HG02852 (cell line): ENCODE results near the gene GATAD2A.
"Not testable (repeated sequence)": the region's sequence is repeated elsewhere in the genome, so short reads cannot be mapped to it uniquely, and the experiment has no call there.

Experiments used
- ATAC-seq: cut with Tn5 transposase; IDR thresholded peaks from one replicate; pipeline ENCODE4 v1.9.1; 2021; ENCODE audit warnings: mild to moderate bottlenecking, moderate library complexity; ENCODE audit not compliant: unreplicated experiment

The GATAD2A gene, protein sequence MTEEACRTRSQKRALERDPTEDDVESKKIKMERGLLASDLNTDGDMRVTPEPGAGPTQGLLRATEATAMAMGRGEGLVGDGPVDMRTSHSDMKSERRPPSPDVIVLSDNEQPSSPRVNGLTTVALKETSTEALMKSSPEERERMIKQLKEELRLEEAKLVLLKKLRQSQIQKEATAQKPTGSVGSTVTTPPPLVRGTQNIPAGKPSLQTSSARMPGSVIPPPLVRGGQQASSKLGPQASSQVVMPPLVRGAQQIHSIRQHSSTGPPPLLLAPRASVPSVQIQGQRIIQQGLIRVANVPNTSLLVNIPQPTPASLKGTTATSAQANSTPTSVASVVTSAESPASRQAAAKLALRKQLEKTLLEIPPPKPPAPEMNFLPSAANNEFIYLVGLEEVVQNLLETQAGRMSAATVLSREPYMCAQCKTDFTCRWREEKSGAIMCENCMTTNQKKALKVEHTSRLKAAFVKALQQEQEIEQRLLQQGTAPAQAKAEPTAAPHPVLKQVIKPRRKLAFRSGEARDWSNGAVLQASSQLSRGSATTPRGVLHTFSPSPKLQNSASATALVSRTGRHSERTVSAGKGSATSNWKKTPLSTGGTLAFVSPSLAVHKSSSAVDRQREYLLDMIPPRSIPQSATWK

DNA sequence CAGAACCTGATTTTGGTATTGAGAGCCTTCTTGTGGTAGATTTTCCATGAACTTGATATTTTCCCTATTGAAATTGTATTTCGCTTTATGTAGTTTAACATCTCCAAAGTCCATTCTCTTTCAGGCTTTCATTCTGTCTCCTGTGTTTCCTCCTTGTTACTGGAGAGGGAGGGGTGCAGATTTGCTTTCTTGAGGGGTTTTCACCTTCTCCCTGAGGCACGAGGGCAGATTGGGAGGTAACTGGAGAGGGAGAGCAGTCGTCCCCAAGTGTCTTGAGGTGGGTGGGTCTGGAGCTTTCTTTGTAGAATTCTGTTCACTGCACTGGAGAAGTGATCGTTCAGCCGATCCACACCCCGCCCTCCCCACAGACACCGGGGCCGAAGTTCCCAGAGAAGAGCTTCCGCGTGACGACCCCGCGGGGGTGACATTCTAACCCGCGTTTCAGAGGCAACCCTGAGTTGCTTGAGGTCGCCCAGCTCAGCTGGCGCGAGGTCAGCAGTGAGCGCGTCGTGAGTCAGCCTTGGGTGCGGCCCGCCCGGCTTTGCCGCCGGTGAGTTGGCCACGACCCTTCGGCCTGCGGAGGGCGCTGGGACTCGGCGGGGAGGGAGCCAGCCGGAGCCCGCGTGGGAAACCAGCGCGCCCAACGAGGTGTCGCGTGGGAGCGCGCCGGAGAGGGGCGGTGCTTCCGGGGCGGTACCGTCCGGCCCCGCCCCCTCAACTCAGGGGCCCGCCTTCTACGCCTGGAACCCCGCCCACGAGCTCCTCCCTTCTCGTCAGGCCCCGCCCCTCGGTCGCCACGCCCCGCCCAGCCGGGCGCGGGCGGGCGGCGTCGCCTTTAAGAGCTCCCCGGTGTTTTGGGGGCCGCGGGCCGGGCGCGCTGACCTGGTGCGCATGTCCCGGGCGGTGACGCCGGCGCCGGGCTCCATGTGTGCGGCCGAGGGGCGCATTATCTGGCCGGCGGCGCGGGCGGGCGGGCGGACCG, at the start of gene GATAD2A:
TSS of gene GATAD2A (plus strand) at position 797 of the 982 bp plus-strand sequence. CDS start 59,671 bp downstream, outside the sequence.
- peak; percentile 73 for ATAC-seq

DNA sequence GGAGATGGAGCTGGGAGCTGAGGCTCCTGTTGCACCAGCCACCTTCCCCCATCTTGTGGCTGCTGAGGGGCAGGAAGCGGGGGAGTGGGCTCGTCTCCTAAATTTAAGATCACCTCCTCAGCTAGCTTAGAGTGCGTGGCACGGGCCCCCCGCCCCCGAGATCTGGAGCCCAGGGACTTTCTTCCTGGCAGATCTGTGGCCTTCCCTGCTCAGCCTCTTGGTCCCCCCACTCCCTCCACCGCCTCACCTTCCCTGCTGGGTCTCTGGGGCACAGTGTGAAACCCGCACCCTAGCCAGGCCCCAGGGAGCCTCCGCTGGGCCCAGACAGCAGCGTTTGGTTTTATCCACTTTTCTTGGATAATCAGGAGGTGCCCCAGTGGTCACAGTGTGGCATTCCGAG, 49.0 kb upstream of the GATAD2A start:
- ATAC-seq, result no peak

DNA sequence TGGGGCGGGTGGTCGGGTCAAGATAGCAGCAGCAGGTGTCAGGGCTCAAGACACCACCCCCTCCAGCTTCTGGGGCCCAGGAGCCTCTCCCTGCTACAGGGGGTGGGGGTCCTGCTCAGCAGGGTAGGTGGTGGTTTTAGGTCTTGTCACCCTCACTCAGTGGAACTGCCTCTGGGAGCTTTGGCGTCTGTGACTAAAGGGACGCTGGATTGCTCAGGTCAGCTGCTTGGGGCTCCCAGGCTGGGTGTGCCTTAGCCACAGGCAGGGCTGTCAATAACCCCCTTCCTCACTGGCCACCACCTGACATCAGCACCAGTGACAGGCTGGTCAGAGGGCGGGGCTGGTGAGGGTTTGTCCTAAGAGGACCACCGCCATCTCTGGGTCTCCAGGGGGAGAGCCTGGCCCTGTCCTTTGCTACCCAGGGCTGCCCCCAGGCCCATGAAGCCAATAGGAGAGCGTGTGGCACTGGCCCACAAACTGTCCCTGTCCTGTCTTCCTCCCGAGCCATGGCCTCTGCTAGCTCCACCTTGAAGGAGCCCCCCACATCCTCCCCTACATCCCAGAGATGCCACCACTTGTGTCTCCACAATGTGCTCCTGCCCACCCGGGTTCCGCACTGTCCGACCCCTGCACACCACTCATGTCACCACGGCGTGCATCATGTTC, 48.4 kb upstream of the GATAD2A start:
- ATAC-seq, result no peak

DNA sequence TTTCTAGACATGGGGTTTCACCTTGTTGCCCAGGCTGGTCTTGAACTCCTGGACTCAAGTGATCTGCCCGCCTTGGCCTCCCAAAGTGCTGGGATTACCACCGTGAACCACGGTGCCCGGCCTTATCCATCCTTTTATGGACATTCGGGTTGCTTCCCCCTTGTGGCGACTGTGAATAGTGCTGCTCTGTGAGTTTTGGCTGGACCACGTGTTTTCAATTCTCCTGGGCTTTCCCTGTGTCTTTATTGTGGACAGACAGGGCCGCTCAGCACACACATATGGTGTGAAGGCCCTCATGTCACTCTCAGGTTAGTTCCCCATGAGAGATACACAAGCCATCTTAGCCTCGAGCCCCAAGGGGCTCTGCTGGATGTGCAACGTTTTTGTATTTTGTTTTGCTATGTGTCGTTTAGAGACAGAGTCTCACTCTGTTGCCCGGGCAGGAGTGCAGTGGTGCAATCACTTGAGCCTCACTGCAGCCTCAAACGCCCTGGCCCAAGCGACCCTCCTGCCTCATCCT, 44.3 kb upstream of the GATAD2A start:
- ATAC-seq, result peak; percentile 62

DNA sequence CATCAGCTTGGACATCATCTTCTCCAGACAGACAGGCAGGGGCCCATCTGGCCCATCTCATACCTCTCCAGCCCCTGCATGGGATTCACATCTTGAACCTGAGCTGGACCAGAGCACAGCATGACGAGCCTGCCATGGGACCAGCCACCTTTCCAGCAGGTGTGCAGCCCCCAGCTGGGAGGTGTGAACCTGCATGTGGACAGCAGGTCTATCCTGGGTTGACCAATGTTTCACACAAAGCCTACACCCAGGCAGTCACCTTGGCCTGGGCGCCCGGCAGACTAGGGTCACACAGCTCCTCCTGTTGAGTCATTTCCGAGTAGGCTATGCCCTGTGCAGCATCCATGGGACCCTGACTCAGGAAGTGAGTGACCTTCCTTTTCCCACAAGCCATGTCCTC, 43.4 kb upstream of the GATAD2A start:
- no peak for ATAC-seq

DNA sequence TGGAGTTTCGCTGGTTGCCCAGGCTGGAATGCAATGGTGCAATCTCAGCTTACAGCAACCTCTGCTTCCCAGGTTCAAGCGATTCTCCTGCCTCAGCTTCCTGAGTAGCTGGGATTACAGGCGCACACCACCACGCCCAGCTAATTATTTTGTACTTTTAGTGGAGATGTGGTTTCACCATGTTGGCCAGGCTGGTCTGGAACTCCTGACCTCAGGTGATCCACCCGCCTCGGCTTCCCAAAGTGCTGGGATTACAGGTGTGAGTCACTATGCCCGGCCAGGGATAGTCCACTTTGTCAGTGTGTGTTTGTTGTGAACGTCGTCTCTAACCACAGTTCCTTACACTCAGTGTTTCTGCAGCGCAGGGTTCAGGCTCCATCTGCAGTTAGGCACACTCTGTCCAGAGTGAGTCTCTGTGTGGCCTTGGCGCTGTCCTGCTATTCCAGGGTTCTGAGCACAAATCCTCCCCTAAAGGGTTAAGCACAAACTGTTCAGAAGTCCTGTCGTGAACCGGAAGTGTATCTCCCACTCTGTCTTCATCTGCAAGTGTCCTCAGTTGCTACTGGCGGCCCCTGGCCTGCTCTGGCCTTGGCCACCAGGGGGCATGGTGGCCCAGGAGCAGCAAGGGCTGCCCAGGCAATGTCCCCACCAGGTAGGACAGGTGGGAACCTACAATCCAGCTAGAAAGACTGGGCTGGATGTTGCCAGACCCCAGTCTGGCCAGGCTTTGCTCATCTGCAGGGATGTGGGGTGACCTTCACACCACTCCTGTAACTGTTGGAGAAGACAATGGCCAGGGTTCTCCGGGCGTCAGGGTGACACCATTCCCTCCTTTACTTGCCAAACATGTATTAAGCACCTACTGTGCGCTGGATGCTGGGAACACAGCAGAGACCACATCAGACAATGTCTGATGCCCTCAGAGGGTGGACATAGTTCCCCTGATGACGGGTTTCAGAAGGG, 38.8 kb upstream of the GATAD2A start:
- peak; percentile 75 for ATAC-seq

DNA sequence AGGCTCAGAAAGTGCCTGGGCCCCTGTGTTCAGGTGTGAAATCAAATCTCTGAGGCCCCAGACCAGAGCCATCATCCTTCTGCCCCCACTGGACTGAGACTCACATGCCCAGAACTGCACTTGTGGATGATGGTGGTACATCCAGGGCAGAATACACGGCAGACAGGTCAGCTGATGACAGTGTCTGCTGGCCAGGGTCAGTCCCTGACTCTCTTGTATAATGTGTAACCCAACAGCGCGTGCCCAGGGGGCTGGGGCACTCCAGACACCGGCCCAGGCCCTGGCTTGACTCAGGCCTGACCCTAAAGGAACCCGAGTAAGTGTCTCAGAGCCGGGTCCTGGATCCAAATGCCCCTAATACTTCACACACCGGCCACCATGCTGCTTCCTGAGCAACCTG, 37.4 kb upstream of the GATAD2A start:
- ATAC-seq, result no peak

DNA sequence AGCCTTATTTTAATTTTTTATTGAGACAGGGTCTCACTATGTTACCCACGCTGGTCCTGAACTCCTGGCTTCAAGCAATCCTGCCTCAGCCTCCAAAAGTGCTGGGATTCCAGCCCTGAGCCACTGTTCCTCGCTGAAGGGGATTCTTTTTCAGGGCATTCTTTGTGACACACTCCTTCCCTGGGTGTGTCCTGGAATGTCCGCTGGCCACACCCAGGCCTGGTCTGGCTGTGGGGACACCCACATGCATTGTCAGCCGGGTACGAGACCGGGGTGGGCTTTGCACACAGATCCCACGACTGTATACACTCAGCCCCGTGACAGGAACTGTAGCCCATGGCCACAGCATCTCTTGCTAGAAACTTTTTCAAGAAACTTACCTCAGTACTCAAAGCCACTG, 34.4 kb upstream of the GATAD2A start:
- ATAC-seq, result no peak

DNA sequence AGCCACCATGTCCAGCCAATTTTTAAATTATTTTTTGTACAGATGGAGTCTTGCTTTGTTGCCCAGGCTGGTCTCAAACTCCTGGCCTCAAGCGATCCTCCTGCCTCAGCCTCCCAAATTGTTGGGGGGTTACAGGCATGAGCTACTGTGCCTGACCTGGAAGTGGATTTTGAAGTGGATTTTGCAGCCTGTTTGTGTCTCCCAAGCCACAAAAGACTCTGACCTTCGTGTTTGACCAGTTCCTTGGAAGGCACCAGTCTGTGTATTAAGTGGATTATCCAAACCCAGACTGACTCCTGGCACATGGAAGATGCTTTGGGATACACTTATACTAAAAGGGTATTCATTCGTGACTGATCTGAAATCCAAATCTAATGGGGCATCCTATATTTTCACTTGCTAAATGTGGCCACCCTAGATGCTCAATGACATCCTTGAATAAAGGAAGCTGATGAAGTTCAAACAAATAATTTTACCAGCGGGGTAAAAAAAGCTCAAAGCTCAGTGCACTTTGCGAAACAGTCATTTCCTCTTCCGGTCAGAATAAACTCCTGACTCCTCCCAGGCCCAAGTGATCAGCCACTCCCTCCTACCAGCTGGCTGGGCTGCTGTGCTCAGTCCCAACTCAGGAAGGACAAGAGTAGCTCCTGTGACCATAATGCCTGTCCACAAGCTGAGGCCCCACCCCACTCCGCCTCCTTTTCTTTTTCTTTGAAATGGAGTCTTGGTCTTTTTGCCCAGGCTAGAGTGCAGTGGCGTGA, 32.6 kb upstream of the GATAD2A start:
- peak; percentile 84 for ATAC-seq

DNA sequence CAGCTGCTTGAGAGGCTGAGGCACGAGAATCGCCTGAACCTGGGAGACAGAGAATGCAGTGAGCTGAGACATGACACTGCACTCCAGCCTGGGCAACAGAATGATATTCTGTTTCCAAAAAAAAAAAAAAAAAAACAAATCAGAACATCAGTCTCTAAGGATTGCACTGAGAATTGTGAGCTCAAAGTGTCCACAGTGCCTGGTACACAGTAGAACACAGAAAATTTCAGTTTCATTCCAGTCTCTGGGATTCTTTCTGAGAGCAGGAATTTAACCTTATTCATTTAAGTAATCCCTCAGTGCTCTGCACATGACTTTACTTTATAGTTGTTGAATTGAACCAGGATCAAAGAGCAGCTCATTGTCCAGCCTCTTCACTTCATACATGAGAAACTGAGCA, 25.9 kb upstream of the GATAD2A start:
- ATAC-seq, result no peak

DNA sequence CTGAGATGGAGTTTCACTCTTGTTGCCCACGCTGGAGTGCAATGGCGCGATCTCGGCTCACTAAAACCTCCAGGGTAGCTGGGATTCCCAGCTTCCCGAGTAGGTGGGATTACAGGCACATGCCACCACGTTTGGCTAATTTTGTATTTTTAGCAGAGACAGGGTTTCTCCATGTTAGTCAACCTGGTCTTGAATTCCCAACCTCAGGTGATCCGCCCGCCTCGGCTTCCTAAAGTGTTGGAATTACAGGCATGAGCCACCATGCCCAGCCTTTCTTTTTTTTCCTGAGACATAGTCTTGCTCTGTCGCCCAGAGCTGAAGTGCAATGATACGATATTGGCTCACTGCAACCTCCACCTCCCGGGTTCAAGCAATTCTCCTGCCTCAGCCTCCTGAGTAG, 25.2 kb upstream of the GATAD2A start:
- not testable (repeated sequence) for ATAC-seq

DNA sequence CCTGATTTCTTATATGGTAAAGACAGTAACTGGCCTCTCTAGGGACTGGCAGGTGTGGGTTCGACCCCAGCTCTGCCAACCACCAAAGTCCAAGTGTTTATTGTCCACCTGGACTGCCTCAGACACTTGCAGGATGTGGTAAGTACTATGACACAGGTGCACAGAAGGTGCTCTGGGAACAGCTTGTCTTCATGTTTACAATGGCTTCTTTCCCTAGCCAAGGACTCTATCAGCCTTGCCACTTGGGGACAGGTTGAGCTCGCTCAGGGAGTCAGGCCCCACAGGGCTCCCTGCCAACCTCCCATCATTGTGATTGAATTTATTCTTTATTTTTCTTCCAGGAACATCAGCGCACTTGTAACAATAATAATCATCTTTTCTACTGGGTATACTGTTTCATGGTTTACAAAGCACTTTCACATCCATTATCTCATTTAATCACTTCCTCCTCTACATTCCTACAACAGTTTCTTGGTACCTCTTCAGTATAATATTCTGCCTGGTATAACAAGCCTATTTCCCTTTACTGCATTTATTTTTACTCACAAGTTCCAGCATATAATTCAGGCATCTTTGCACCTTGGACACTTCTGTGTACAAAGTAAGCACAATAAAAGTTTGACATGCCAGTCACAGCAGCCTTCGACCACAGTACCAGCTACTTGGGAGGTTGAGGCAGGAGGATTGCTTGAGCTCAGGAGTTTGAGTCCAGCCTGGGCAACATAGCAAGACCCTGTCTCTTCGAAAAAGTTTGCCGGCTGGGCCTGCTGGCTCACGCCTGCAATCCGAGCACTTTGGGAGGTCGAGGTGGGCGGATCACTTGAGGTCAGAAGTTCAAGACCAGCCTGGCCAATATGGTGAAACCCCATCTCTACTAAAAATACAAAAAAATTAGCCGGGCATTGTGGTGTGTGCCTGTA, 24.2 kb upstream of the GATAD2A start:
- ATAC-seq, result no peak

DNA sequence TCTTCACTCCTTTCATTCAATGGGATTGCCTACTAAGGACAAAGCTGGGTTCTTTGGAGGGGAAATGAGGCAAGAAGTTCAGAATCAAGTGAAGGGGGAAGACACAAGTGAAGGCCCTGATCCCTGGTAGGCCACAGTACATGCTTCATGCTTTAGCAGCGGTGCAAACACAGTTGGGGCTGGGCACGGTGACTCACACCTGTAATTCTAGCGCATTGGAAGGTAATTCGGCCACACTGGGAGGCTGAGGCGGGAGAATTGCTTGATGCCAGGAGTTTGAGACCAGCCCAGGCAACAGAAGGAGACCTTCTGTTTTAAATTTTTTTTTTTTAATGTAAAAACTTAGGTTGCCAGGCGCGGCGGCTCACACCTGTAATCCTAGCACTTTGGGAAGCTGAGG, 23.4 kb upstream of the GATAD2A start:
- no peak for ATAC-seq

DNA sequence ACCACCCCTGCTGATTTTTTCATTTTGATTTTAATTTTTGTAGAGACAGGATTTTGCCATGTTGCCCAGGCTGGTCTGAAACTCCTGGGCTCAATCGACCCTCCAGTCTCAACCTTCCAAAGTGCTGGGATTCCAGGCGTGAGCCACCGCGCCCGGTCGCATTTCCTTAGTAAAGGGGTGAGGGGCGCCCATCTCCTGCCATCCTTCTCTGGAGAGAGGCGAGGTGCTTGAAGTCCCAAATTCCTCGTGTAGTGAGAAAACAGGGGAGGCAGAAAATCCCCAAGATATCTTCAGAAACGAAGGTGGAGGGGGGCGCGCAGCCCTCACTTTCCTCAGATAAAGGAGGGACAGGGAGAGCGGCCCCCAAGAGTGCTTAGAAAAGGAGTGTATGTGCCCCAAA, 21.0 kb upstream of the GATAD2A start:
- no peak for ATAC-seq

DNA sequence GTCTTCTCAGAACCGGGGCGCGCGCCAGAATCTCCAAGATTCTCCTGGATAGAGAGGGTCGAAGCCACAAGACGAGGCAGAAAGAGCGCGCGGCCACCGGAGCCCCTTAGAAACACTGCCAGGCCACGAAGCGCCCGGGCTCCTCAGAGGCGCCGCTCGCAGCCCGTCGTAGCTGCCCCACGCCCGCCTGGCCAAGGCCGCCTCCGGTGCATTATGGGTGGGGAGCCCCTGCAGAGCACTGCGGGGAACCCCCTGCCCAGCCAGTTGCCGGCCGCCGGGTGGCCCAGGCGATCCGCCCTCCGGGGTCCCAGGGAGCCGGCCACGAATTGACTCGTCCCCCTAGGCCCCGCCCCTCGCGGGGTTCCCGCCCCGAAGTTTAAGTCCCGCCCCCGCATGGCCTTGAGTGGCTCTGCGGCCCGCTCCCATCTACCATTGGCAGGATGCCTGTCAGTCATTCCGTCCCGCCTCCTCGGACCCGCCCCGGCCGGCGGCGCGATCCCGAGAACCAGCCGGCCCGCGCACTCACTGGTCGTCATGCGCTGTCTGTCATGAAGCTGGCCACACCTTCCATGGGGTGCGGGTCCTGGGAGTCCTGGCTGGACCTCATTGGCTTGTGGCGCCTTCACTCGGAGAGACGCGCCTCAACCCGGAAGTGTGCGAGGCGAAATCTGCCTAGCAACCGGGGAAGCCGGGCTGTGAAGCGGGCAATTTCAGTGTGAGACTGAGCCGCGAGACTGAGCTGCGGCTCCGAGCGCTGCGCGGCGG, 20.2 kb upstream of the GATAD2A start:
- peak; percentile 90 for ATAC-seq

DNA sequence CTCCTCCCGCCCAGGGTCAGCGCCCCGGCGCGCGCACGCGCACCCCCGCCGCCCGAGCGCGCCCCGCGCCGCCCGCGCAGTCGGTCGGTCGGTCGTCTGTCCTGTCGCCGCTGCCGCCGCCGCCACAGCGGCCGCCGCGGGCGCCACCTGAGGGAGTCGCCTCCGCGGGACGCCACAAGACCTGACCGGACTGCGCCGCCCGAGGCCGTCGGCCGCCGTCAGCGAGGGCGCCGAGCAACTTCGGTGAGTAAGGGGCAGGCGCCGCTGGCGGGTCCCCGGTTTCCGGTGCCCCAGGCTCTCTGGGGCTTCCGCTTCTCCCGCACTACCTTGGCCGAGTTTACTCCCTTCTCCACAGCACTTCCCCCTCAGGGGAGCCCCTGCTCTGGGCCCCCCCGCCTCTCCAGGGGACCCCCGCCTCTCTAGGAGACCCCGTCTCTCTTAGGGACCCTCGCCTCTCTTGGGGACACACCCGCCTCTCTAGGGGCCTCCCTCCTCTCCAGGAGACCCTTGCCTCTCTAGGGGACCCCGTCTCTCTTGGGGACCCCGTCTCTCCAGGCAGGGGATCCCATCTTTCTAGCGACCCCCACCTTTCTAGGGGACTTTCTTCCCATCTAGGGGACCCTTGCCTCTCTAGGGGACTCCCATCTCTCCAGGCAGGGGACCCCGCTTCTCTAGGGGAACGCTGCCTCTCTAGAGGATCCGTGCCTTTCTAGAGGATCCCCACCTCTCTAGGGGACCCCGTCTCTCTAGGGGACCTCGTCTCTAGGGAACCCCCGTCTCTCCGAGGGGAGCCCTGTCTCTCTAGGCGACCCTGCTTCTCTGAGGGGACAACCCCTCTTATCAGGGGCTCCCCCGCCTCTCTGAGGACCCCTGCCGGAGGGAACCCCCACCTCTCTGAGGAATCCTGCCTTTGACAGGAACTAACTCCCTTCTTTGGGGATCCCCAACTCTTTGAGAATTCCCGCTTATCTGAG, 19.3 kb upstream of the GATAD2A start:
- peak; percentile 18 for ATAC-seq
